COLO668 (cell line): Measurements from ENCODE around the gene SLC29A1.
"Not testable (repeated sequence)": the region's sequence is repeated elsewhere in the genome, so short reads cannot be mapped to it uniquely, and the experiment has no call there.

Source experiments
- DNase-seq: peaks from one replicate; lab custom pipeline; 2025; ENCODE audit not compliant: unreplicated experiment; lab: John Stamatoyannopoulos, UW

Gene SLC29A1

DNA sequence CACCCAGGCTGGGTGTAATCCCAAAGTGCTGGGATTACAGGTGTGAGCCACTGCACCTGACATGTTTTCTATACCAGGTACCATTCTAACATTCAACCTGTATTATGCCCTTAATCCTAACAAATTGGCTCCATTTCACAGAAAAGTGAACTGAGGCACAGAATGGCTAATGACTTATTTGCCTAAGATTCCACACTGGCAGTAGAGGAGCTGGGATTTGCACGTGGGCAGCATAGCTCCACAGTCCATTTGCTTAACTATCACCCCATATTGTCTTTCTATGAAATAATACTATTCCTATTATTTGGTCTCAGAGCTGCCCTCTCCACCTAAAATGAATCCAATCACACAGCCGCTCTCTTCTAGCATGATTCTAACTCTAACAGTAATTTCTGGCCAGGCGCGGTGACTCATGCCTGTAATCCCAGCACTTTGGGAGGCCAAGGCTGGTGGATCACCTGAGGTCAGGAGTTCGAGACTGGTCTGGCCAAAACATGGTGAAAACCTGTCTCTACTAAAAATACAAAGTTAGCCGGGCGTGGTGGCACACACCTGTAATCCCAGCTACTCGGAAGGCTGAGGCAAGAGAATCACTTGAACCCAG, 30.0 kb upstream of the SLC29A1 start:
- DNase-seq: no peak

DNA sequence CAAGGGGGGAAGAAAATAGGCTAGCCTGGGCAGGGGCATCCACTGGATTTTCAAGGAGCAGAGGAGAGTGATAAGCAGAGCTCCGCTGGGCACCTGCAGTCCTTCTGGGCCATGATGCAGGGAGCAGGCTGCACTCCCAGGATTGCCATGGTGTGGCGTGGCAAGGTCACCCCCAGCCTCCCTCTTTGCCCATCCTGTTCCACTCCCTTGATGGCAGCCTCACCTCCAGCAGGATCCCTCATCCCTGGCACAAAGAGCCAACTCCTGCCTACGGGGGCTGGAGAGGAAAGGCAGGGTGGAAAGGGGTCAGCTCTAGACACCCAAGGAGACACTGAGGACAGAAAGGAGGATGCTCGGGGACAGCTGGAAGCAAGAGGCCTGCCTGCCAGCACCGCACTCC, 29.1 kb upstream of the SLC29A1 start:
- DNase-seq: no peak

DNA sequence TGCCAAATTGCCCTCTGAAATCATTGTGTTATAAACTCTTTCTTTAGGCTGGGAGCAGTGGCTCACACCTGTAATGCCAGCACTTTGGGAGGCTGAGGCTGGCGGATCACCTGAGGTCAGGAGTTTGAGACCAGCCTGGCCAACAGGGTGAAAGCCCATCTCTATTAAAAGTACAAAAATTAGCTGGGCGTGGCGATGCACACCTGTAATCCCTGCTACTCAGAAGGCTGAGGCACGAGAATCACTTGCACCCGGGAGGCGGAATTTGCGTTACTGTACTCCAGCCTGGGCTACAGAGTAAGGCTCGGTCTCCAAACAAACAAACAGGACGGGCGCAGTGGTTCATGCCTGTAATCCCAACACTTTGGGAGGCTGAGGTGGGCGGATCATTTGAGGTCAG, 27.0 kb upstream of the SLC29A1 start:
- not testable (repeated sequence) for DNase-seq

DNA sequence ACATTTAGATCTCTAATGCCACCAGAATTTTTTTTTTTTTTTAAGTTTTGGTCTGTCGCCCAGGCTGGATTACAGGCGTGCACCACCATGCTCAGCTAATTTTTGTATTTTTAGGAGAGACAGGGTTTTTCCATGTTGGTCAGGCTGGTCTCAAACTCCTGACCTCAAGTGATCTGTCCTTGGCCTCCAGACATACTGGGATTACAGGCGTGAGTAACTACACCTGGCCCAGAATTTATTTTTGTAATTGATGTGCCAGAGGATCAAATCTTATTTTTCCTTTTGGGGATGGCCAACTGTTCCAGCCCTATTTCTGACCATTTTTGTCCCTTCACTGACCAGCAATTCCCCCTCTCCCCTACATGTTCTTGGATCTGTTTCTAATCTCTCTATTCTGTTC, 24.7 kb upstream of the SLC29A1 start:
- no peak for DNase-seq

- DNase-seq: no peak
These were observed 23.5 kb upstream of the SLC29A1 start for GRCh38 chr6:44199883-44200282.

DNA sequence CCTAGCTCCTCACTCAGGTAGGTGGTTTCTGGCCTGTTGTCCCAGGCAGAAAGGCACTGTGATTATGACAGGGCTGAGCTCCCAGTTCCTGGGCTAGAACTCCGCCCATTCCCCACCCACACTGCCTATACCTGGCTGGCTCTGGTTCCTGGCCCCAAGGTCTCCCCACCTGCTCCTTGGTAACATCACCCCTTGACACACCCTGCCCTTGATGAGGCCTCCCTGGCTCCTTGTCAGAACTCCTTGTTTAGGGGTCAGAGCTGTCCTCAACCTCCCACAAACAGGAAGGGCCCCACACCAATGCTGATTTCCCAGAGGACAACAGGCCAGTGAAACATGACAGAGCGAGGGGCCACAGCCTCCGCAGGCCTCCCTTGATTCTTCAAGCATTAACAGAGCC, 22.2 kb upstream of the SLC29A1 start:
- no peak for DNase-seq

GRCh38 chr6:44201638-44202303, 21.6 kb upstream of the SLC29A1 start:
- no peak for DNase-seq

DNA sequence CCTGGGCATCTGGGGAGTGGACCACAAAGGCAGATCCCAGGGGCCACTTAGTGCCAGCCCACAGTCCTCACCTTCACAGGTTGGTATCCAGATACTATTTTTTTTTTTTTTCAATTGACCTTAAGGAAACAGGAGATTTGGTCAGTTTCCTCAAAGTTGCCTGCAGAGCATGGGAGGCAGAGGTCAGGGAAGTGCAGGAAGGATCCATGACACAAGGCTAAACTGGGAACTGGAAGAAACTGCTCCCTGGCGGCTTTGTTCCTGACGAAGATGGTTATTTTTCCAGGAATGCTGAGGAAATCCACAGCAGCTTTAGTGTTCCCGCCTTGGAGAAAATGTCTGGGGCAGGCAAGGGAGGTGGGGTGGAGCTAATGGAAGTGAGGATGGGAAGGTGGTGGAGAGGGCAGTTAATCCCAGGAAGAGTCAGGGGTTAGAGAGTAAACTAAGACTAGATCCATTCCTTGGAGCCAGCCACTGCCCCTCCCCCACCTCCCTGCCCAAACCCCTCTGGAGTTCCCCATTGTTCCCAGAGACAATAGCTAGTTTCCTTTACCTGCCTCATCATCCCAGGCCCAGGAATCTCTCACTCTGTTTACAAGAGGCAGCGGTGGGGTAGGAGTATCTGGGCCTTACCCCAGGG, 20.9 kb upstream of the SLC29A1 start:
- no peak for DNase-seq

DNA sequence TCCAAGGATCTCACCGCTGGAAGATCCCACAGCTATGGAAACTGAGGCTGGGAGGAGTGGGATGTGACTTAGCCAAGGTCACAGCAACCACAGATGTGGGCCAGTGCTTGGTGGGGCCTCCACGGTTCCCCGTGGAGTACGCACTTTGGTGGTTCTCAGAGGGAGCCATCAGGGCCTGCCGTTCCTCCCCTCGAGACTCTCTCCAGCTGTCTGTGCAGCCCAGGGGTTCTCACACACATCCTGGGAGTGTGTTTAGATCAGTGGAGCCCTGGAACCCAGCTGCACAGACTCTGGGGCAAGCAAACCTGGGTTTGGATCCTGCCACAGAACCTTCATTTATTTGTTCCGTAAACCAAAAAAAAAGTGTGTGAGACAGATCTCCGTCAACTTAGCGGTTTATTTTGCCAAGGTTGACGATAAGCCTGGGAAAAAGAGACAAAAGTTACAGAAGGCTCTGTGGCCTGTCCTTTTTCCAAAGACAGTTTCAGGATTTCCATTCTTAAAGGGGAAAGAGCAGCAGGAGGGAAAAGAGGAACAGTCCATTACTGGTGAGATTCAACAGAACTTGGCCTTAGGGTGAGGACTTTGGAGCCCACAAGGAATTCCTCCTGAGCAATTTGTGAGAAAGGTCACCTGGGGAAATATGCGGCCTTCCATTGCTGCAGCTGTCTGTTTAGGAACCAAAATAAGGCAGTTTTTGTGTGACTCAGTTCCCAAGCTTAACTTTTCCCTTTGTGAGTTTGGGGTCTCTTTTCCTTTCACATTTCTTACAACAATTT, 20.2 kb upstream of the SLC29A1 start:
- no peak for DNase-seq

GRCh38 chr6:44203955-44204354, 19.4 kb upstream of the SLC29A1 start:
- no peak for DNase-seq

DNA sequence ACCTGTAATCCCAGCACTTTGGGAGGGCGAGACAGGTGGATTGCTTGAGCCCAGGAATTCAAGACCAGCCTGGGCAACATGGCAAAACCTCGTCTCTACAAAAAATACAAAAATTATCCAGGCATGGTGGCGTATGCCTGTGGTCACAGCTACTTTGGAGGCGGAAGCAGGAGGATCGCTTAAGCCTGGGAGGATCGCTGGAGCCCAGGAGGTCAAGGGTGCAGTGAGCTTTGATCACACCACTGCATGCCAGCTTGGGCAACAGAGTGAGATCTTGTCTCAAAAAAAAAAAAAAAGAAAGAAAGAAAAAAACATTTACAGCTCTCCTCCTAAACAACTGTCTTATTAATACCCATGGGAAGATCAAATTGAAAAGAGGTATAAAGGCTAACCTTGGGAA, 15.4 kb upstream of the SLC29A1 start:
- DNase-seq: no peak

GRCh38 chr6:44211284-44211683, 12.1 kb upstream of the SLC29A1 start:
- no peak for DNase-seq

- DNase-seq: no peak
These were observed 9.1 kb upstream of the SLC29A1 start for GRCh38 chr6:44214307-44214706.

DNA sequence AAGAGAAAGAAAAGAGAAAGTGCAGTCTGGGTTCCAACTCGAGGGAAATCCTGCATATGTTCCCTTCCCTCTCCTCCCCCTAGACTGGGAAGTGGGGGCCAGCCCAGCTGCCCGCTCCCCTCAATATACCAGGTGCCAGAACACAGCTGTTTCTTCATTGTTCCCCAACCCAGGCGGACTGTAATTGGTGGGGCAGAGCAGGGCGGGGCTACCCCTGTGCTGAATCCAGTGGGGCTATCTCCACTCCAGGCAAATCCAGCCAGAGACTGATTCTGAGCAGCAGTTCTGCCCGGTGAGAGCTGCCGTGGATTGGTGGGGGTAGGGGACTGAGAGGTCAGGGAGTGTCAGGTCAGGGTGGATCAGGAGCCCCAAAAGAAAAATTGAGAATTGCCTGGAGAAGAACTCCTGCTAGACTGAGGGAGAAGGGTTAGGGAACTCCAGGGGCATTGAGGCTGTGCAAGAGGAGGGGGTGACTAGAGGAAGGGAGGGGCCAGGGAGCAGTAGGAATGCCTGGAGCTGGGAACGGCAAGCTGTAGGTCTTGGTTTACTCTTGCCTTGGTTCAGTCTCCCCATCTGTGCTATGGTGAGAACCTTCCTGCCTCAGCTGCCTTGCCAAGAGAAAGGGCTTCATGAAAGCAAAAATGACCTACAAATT, 6.6 kb upstream of the SLC29A1 start, which contains the start of gene MYMX:
TSS of gene MYMX (plus strand) at position 250 of the 655 bp plus-strand sequence. CDS start 546 bp downstream, outside the sequence.
- peak; percentile 3 for DNase-seq

GRCh38 chr6:44217332-44218143, 5.9 kb upstream of the SLC29A1 start:
- DNase-seq: no peak

GRCh38 chr6:44219053-44219814, 4.2 kb upstream of the SLC29A1 start:
- peak; percentile 73 for DNase-seq

- no peak for DNase-seq
These were observed 3.3 kb upstream of the SLC29A1 start for GRCh38 chr6:44219815-44220784.

DNA sequence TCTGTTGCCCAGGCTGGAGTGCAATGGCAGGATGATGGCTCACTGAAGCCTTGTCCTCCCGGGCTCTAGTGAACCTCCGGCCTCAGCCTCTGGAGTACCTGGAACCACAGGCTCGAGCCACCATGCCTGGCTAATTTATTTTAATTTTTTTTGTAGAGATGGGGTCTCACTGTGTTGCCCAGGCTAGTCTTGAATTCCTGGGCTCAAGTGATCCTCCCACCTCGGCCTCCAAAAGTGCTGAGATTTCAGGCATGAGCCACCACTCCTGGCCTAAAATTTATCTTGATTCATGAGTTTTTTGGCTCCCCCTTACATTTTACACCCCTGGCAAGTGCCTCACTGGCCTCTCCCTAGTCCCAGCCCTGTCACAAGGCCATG, 2.5 kb upstream of the SLC29A1 start:
- DNase-seq: no peak
